DMS53 treated with DMSO at 0.1 percent for 48 hours (cell line): ENCODE measurements around the gene CENPO.
A peak's percentile ranks its signal among the peaks of the same experiment; 100 is the strongest.
"Not testable (repeated sequence)": the region's sequence is repeated elsewhere in the genome, so short reads cannot be mapped to it uniquely, and the experiment has no call there.

ENCODE experiments used
- DNase-seq: peaks from one replicate; lab custom pipeline; 2025; ENCODE audit not compliant: unreplicated experiment; lab: John Stamatoyannopoulos, UW

Gene CENPO

DNA sequence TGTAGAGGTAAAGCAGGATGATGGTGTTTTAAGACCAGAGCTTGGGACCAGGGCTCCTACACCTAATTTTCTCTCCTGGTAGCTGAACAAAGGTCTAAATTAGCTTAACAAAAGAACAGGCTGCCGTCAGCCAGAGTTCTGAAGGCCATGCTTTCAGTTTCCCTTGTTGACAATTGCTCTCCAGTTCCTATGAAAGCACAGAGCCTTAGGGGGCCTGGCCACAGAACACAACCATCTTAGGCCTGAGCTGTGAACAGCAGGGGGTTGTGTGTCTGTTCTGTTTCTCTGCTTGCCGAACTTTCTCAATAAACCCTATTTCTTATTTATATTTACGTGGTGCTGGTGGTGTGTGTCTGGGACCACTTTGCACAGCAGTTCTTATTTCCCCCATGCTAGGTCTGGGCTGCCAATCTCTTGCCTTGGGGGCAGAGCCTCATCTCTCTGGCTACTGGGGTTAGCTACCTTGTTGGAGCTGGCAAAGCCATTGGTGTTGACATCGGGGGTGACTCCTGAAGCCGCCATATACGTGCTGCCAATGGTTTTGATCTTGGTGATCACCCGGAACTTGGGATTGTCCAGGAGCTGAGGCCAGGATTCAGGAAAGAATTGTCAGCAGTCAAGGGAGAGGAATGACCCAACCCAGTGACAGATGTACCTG is 29.0 kb downstream of the CENPO start:
- DNase-seq = no peak

DNA sequence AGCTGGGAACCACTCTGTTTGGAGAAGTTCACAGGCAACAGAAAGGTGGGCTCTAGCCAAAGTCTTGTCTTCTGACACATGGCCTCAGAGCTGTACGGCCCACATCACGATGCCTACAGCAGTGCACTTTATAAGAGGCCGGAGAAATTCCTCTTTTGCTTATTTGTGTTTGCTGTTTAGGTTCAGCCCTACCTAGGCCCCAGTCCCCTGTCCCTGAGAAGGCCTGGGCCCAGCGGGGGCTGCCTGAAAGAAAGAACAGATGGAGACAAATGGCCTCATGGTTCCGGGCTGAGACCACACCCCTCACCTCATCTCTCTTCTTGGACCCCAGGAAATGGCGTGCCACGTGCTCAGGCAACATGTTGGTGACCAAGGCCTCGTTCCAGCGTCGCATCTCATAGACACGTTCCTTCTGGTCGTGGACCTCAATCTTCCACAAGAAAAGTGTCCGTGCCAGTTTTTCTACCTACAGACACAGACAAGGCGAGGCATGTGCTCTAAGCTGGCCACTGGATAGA is 30.9 kb downstream of the CENPO start:
- DNase-seq = no peak

DNA sequence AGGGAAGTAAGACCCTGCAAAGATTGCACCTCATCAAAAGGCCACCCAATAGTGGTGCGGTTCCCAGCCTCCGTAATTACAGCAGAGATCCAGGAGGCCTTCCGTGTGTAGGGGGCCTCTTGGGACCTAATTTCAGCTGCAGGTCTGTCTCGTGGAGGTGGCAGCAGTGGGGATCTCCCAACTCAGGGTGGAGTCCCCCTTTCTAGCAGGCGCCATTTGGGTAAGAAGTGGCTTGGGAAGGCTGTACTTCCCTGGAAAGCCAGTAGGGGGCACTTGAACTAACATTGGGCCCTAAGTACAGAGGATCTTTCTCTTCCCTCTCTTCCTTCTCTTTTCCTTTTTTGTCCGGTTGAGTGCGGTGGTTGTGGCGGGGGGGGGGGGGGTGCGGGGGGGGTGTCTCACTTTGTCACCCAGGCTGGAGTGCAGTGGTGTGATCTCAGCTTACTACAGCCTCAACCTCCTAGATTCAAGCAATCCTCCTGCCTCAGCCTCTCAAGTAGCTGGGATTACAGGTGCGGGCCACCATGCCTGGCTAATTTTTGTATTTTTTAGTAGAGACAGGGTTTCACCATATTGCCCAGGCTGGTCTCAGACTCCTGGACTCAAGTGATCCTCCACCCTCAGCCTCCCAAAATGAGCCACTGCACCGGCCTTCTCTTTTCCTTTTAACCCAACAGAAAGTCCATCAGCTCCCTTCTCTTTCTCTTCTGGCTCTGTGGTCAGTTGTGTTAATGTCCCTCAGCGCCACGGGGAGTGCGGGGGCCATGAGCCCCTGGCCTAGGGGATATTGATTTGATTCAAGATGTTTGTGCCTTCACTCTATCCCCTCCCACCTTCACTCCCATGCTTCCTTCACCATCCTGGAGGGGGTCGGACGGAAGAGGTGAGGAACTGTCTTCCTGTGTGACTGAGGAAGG is 32.0 kb downstream of the CENPO start:
- DNase-seq = no peak

DNA sequence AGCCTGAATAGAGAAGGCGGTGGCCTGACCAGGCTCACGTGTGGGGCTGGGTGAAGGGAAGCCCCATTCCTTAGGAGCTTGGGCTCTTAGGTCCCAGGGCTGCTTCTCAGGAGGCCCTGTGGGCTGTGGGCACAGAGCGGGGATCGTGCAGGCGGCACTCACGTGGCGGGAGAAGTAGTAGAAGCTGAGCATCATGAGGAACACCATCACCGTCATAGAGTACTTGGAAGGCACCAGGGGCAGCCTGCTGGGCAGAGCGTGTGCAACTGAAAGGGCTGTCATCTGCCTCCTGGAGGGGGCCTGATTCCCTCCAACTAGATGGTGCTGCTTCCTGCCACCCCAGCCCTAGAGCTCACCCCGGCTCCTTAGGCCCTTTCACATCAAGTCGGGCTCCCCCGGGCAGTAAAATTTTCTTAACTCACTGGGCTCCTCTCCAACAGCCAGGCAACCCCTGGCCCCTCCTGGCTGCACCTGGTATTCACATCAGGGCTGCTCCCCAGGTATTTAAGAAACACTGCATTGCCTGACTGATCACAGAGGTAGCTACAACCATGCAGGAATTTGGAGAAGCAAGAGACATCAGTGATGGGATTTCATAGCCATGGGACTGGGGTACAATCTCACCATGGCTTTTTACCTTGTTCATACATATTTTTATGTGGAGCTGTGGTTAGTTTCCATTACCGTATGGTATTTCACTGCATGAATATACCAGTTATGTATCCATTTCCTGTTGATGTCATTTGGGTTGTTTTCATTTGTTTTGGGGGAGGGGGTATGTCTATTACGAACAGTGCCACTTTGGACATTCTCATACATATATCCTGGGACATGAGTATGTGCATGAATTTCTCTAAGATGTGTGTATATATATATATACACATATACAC is 32.9 kb downstream of the CENPO start:
- DNase-seq = no peak

DNA sequence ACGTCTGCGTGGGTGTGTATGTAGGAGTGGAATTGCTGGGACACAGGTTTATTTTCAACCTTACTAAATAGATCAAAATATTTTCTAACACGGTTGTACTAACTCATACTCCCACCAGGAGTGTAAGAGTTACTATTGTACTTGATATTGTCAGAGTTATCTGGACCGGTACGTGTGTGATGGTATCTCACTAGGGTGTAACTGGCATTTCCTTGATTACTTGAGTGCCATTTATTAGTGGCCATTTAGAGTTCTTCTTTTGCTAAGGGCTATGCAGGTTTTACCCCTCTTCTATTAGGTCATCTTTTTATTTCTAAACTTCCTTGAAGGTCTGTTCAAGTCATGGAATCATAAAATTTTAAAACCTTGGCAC is 33.5 kb downstream of the CENPO start:
- no peak for DNase-seq

DNA sequence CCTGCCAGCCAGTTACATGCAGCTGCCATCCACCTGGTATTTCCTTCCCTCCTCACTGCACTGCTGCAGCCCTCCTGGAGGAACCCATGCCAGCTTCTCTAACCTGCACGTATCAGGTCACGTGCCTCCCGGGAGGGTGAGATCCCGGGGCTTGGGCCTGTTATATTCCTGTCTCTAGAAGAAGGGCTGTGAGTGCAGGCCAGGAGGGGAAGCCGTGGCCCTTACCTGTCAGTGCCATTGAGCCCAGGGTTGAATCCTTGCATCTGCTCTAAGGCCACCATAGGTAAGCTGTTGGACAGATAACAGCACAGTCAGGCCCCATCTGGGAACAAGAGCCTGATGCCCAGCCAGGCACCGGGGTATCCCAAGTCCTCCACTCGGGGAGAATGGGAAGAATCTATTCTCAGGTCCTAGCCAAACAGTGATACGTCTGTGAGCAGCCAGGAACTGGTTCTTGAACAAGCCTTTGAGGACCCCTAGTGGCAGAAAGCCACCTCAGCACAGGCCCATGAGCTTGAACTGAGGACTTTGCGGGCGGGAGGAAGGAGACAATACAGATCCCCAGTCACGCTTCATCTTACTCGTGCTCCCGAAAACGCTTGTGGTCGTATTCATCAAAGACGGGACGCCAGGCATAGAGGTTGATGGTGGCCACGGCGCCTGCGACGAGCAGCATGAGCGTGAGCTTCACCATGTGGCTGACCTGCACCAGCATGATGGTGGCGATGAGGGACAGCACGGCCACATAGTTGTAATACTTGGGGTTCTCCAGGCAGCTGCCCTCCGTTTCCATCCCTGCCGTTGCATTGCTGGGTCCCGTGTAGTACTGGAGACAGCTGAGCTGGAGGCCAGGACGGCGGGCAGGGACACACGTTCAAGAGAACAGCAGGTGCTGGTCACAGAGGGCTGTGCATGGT is 34.4 kb downstream of the CENPO start:
- DNase-seq = peak; percentile 67

DNA sequence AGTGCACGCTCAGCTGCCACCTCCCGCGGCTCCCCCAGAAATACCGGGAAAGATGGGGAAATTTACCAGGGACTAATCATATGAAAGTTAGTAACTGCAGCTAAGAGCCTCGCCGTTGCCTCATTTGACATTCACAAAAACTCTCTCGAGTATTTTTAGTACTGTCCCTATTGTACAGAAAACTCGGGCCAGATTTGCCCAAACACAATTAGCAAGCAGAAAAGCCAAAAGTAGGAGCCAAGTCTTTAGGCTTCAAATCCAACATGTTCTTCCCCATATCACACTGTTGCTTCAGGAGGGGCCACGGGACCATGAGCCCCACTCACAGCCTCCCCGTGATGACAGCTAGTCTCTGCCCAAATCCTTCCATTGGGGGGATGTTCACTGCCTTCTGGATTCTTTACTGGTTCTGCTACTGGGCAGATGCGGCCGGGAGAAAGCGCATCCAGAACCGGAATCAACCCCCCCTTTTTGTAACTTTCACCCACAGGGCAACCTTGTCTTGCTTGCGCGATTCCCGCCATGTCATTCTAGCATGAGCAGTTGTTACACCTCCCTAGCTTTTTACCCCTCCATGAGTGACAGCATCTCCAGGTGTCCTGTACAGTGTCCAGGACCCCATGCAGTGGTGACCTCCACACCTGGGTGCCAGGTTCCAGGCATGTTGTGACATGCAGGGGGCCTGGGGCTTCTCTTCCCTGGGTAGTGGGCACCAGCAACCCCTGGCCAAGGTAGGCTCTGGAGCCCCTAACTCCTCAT is 35.2 kb downstream of the CENPO start:
- DNase-seq = no peak

DNA sequence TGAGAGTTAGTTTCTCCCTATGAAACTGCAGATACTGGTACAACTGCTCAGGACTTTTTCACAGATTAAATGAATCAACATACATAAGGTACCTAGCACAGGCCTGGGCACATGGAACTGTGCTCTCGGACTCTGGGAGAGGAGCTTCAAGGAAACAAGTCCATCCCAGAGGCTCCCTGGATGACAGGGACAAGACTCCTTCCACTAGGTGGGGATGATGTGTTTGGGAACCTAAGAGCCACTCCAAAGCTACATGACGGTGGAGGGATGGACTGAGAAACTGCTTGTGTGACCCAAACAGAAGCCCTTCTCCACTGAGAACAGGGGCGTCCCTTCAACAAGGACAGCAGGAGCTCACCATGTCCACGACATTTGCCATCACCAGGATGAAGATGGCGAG is 37.1 kb downstream of the CENPO start:
- DNase-seq = no peak

DNA sequence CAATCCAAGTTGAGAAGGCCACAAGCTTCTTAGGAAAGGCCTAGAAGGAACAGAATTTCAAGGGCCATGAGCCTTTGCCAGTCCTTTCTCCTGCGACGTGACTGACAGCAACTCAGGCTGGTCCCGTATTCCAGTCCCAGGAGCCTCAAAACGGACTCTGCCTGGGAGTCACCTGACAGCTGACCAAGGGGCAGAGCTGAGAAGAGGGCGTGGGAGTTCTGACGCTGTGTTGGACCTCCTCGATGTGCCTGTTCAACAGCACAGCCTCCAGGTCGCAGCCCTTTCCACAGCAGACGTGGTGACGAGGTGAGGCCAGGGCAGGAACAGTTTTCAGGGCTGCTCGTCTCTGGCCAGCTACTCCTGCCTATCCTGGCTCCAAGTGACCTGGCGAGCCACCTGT is 37.6 kb downstream of the CENPO start:
- no peak for DNase-seq

DNA sequence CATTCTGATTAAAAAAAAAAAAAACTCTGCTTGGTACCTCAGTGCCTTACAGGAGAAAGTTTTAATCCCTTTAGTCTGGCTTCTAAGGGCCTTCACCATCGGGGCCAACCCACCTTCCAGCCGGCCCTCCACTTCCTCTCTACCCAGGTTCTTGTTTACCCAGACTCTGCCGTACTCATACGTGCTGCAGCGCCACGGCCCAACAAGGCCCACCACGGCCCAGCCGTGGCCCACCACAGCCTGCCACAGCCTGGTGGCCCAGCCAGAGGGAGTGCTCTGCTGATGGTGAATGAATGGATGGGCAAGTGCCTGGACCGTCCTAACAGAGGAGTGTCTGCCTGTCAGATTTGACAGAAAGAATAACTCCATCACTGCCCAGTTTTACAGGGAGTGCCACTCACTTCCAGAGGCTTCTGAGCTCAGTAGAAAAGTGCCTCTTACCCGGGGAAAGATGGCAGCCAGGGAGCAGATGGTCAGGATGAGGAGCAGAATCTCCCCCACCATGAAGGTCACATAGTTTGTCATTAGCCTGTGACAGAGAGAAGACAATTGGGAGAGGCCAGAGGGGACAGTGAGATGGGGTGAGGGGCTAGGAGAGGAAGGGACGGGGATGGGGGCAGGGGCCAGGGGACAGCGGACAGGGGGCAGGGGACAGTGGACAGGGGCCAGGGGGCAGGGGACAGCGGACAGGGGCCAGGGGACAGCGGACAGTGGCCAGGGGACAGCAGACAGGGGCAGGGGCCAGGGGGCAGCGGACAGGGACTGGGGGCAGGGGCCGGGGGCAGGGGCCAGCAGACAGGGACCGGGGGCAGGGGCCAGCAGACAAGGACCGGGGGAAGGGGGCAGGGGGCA is 38.2 kb downstream of the CENPO start:
- DNase-seq = no peak

DNA sequence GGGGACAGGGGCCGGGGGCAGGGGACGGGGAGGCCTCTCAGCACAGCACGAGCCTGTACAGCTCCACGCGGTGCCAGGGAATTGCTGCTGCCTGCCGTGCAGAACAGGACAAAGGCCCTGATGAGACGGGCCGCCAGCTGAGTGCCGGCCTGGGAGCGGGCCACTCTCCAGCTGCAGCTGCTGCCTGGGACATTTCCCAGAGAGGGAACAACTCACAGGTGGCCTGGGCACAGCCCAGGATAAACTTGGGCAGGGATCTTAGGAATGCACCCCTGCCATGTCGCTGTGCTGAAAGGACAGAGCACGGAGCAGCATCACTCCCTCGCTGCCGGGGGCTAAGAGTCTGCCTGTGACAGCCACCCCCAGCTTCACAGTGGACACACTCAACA is 38.8 kb downstream of the CENPO start:
- DNase-seq = no peak

DNA sequence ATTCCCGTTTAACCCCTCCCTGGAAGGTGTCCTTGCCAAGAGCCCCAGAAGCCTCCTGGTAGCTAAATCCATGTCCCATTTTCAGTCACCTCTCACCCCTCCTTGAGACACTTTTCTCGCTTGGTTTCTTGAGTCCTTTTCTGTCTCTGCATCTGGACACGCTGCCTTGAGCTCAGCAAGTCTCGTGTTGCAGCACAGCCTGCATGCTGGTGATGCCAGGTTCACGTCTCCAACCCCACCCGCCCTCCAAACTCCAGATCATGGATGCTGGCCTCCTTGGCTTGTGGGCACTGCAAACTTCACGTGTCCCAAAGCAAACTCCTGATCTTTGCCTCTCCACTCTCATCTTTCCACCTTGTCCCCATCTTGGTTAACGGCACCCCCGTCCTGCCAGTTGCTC is 39.3 kb downstream of the CENPO start:
- DNase-seq = no peak

DNA sequence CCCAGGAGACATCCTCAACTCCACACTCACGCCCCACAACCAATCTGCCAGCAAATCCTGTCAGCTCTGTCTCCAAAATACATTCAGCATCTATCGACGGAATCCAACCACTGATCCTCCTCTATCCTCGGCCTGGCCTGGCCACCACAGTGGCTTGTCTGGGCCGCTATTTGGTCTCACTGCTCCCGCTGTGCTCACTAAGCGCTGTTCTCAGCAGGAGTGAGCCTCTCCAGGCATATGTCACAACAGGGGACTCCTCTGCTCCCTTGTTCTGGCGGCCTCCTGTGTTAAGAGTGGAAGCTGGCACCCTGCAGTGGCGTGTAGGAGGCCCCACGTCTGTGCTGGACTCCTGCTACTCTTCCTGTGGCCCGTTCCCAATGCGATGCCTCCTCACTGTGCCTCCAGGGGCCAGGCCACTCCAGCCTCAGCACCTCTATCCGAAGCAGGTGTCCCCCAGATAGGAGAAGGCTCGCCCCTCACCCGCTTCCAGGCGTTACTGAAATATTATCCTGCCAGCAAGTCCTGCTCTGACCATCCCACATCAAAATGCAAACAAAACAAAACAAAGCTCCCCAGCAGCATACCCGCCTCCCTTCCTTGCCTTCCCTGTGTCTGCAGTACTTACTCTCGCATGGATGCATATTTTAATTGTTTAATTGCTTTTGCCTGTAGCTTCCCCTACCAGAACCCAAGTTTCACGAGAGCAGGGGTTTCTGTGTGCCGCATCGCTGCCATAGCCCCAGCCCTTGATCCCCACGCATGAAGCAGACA is 39.9 kb downstream of the CENPO start:
- no peak for DNase-seq

DNA sequence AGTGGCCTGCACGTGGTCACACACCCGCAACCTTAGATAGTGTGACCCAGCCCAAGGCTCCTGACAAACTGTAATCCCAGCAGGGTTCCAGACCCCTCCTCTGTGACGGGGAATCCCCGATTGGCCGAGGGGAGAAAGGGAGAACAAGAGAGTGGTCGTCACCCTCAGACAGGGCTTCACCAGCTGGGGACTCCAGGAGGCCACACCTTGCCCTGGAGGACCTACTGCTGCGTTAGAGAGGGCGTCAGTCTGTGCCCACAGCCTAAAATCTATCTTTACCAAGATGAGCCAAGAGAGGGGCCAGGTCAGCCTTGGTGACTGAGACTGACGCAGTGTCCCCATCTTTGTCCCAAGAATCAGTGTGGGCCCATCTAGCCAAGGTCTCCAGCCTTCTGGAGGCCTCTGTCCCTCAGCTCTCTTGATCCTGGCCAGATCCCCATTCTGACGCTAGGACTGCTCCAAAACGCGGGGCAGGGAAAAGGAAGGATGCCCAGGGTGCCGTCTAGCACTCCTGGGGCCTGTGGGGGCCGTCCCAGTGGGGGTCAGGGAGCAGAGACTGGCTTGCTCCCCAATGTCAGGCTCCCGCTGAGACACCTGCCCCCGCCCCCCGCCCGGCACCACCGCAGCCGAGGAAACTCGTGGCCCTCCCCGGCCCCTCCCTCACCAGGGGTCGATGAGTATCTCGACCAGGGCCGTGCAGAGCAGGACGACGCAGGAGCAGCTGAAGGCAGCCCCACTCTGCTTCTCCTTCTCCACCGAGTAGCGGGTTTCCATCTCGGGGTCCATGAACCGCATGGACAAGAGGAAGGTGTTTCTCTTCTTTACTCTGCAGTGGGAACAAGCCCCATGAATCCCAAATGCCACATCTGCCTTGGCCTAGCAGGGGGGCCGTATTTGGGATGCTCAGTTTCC is 40.9 kb downstream of the CENPO start:
- no peak for DNase-seq

DNA sequence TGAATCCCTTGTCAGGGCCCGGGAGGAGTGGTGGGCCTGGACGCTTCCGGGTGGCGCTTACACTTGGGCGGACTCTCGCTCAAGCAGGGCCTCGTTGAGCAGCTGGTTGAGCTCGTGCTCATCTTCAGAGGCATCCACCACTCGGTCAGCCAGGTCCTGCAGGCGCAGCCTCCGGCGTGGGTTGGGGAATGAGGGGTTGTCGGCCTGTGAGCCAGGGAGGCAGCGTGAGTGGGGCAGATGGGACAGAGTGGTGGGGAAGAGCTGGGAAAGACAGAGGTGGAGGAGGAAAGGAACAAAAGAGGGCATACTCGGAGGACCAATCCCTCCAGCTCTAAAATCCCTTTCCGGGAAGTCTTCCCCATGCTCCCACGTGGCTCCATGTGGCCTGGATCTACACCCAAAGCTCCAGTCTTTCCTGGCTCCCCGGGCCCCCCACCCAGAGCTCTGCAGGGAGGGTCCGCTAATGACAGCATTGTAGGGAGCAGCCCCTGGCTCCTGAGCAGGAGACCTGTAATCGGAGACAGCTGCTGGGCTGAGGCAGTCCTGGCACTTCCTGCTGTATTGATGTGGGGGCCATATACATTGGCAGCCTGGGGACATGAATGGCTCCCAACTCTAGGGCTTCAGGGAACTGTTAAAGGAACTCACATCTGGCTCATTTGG is 41.6 kb downstream of the CENPO start:
- DNase-seq = no peak

DNA sequence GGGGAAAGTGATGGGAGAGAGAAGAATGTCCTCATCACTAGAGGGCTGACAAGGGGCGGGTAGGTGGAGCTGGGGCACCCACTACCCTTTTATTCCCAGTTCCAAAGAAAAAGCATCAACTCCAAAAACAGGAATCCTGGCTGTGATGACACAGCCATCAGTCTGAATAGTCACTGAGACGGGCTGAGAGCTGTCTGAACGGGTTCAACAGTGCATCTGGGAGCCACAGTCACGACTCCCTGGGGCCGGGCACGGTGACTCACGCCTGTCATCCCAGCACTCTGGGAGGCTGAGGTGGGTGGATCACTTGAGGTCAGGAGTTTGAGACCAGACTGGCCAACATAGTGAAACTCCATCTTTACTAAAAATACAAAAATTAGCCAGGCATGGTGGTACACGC is 42.2 kb downstream of the CENPO start:
- DNase-seq = not testable (repeated sequence)
